Measurements from ENCODE around the gene NFASC.

NFASC gene

DNA sequence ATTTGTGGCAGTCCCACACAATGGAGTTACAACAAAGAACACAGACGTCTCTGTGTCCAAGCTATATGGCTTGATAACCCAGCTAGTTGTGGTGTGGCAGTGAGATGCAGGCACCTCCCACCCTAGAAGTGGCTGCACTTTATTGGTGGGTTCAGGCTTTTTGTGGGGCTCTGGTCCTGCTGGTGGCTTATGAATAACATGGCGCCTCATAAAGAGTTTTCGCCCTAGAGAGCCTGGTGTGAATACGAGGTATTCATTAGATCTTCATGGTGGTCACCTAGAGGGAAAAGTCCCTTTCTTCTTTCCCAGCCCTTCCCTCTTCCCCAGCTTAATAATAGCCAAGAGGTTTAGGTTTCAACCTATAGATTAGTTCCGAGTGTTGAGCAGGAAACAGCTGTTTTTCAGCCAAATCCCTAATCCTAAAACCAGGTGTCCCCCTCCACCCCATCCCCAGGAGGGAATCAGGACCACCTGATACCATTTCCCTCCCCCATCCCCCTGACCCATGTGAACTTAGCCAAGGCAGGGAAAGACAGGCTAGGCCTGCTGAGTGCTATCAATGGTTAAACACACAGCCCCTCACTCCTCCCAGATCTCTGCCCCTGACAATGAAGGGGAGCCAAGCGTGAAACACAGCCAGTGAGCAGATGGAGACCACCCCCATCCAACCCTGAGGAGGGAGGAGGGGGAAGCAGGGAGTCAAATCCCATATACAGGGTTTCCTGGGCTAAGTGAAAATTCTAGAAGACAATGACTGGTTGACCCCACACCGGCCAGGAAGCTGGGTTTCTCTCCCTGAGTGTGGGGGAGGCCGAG lies 58.2 kb downstream of the NFASC start:
- TF ChIP-seq, protein P1, sequence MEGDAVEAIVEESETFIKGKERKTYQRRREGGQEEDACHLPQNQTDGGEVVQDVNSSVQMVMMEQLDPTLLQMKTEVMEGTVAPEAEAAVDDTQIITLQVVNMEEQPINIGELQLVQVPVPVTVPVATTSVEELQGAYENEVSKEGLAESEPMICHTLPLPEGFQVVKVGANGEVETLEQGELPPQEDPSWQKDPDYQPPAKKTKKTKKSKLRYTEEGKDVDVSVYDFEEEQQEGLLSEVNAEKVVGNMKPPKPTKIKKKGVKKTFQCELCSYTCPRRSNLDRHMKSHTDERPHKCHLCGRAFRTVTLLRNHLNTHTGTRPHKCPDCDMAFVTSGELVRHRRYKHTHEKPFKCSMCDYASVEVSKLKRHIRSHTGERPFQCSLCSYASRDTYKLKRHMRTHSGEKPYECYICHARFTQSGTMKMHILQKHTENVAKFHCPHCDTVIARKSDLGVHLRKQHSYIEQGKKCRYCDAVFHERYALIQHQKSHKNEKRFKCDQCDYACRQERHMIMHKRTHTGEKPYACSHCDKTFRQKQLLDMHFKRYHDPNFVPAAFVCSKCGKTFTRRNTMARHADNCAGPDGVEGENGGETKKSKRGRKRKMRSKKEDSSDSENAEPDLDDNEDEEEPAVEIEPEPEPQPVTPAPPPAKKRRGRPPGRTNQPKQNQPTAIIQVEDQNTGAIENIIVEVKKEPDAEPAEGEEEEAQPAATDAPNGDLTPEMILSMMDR (IDR thresholded peaks at IDR 0.05; ENCODE audit: insufficient read depth, low read depth, low read length, missing control alignments), result no peak

DNA sequence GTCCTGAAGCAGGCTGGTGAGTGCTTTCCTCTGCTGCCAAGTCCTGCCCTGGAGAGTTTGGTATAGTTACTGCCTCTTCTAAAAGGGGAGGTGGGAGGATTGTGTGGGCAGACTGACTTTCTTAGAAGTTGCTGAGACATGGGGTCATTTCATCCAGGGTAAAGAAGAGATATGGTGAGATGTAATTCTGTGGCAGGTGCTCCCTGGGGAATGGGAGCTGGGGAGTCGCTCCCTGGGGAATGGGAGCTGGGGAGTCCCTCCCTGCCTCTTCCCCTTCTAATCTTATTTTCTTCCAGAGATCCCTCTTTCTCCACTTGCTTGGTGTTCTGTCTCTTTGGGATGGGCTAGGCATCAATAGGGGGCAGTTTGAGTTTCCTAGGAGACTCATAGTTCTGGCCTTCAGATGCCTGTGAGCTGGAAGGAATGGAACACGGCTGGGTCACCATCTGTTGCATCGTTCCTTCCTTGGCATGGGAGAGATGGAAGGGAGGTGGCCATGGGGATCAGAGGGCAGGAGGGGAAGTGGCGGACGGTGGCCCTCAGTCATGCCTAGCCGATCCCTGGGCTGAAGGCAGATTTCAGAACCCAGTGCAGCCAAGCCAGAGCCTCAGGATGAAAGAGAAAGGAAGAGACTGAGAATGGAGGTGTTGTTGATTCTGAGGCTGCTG lies 59.0 kb downstream of the NFASC start:
- H3K4me3 ChIP-seq (ENCODE audit: low read depth, low read length), result no peak overlapping the region
- TF ChIP-seq, protein P1 (IDR thresholded peaks at IDR 0.05; ENCODE audit: insufficient read depth, low read depth, low read length, missing control alignments), result no peak
- no peak for DNase-seq (ENCODE audit: low read depth)

More for the DNA sequence above, 58.2 kb downstream of the NFASC start:
- no peak for DNase-seq (ENCODE audit: low read depth)
- no peak overlapping the region for H3K4me3 ChIP-seq (ENCODE audit: low read depth, low read length)

DNA sequence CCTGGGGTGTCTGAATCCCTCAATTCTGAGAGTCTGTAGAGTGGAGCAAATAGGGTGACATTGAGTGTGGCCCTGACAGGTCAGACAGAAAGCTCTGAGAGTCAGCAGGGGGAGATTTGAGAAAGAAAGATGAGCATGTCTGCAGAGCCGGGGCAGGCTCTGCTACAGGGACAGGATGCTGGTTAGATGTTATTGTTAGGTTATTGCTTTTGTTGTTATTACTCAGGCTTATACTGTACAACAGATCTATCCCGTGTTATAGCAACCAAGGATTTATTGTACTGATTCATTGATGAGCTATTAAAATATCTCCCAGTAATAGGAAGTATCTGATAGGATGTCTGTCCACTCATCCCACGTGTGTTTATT lies 59.5 kb downstream of the NFASC start:
- TF ChIP-seq, protein P1 (IDR thresholded peaks at IDR 0.05; ENCODE audit: insufficient read depth, low read depth, low read length, missing control alignments), result no peak
- H3K4me3 ChIP-seq (ENCODE audit: low read depth, low read length), result no peak overlapping the region
- no peak for DNase-seq (ENCODE audit: low read depth)

DNA sequence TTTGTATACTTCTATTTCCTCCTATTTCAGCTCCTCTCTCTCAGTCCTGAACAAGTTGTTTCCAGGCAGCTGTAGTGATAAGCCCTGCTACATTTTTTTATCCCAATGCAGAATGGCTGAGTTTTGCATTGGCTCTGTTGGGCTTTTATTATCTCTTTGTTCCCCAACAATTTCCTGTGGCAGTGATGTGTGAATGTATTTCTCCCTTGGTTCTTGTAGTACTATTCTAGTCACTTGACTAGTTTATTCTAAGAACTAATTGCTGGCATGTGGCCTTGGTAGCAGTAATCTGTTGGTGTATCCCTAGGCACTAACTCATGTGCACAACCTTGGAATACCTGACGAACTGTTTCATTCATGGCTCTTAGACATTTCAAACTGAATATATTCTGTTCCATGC lies 60.7 kb downstream of the NFASC start:
- DNase-seq (ENCODE audit: low read depth), result no peak
- TF ChIP-seq, protein P1 (IDR thresholded peaks at IDR 0.05; ENCODE audit: insufficient read depth, low read depth, low read length, missing control alignments), result no peak

DNA sequence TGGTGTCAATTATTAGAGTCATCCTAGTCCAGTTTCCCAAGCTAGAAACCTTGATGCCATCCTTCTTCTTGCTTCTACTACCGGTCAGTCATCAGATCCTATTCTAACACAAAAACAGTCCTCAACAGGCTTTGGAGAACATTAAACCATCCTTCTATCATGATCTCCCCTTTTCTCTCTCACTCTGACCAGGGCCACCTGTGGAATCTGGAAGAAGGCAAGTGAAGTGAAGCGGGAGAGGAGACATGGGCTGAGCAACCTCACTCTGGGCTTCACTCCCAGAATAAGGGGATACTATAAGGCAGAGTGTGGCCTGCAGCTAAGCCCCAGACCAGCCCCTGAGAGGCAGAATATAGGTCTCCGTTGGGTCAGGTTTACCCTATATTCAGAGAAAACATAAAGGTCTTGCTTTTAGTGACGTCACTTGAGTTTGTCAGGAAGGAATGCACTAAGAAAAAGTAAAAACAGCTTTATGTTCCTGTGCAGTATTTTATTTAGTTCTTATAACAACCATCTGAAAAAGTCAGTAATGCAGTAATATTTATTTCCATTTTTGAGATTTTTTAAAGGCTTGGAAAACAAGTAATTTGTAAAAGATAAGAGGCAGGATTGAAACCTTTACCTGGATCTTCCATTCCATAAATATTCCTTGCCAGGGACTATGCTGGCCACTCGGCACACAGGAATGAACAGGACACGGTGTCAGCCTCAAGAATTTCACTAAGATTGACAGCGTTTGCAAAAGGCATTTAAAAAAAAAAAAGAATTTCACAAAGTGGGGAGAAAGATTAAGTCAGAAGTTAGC lies 61.3 kb downstream of the NFASC start:
- TF ChIP-seq, protein P1 (IDR thresholded peaks at IDR 0.05; ENCODE audit: insufficient read depth, low read depth, low read length, missing control alignments), result no peak
- H3K4me3 ChIP-seq (ENCODE audit: low read depth, low read length), result no peak overlapping the region
- no peak for DNase-seq (ENCODE audit: low read depth)

More for the DNA sequence above, 60.7 kb downstream of the NFASC start:
- no peak overlapping the region for H3K4me3 ChIP-seq (ENCODE audit: low read depth, low read length)

DNA sequence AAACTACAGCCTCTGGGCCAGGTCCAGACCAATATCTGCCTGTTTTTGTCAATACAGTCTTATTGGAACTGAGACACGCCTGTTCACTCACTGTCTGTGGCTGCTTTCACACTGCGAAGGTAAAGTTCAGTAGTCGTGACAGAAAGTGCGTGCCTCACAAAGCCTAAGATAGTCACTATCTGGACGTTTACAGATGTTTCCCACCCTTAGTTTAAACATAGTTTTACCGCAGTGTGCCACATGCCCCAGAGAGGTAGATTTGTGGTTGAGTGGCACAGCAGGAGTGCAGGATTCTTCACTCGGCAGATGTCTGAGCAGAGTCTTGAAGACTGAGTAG lies 61.9 kb downstream of the NFASC start:
- H3K4me3 ChIP-seq (ENCODE audit: low read depth, low read length), result no peak overlapping the region
- TF ChIP-seq, protein P1 (IDR thresholded peaks at IDR 0.05; ENCODE audit: insufficient read depth, low read depth, low read length, missing control alignments), result no peak
- no peak for DNase-seq (ENCODE audit: low read depth)
